Neural cell (in vitro differentiated cells): ENCODE measurements around the gene OPN1SW. TPM values are rescaled to one million over a fixed set of nuclear protein-coding genes. Genes with fewer than 3 reads are reported as not detected.

Experiments used
- H2AFZ ChIP-seq: fragments of 200-600, 300-800 bp; sonication (generic), shearing (Covaris generic); 2 replicates; pipeline ENCODE4 v1.6.0; 2014; ENCODE audit warnings: low read depth, mild to moderate bottlenecking, antibody characterized with exemption, low read length, moderate library complexity
- H3F3A ChIP-seq: fragments of 200-600 bp; shearing (Covaris generic); 2 replicates; pipeline ENCODE4 v1.6.1; 2016; ENCODE audit warnings: mild to moderate bottlenecking, moderate library complexity, mixed read lengths, antibody characterized with exemption, low read length; ENCODE audit not compliant: insufficient read depth, poor library complexity, severe bottlenecking
- H3K27ac ChIP-seq: fragments of 200-600, 300-800 bp; sonication (generic), shearing (Covaris generic); 2 replicates; pipeline ENCODE4 v1.5.1; 2014; ENCODE audit warnings: mild to moderate bottlenecking, low read length, moderate library complexity
- H3K27me3 ChIP-seq: fragments of 300-800, 200-600 bp; sonication (generic), shearing (Covaris generic); 2 replicates; pipeline ENCODE4 v1.6.0; 2014; ENCODE audit warnings: mild to moderate bottlenecking, low read depth, low read length, moderate library complexity; ENCODE audit not compliant: insufficient read depth
- H3K36me3 ChIP-seq: fragments of 300-800, 200-600 bp; sonication (generic), shearing (Covaris generic); 2 replicates; pipeline ENCODE4 v1.5.1; 2014; ENCODE audit warnings: mild to moderate bottlenecking, antibody characterized with exemption, low read length, moderate library complexity; ENCODE audit not compliant: insufficient read depth
- H3K4me2 ChIP-seq: fragments of 300-800, 200-600 bp; sonication (generic), shearing (Covaris generic); 2 replicates; pipeline ENCODE4 v1.6.0; 2014; ENCODE audit warnings: mild to moderate bottlenecking, low read length
- H3K4me3 ChIP-seq: fragments of 300-800, 200-600 bp; sonication (generic), shearing (Covaris generic); 2 replicates; pipeline ENCODE4 v1.5.1; 2014; ENCODE audit warnings: mild to moderate bottlenecking, low read length, moderate library complexity
- H3K79me2 ChIP-seq: fragments of 200-600 bp; shearing (Covaris generic); replicated peaks from 2 replicates; pipeline ENCODE4 v1.6.0; 2014; ENCODE audit warnings: mild to moderate bottlenecking, low read length, moderate library complexity; ENCODE audit not compliant: insufficient read depth
- H3K9ac ChIP-seq: fragments of 300-800, 200-600 bp; sonication (generic), shearing (Covaris generic); 2 replicates; pipeline ENCODE4 v1.6.1; 2016; ENCODE audit warnings: mild to moderate bottlenecking, low read length, mixed read lengths
- H3K9me2 ChIP-seq: fragments of 200-600 bp; shearing (Covaris generic); 2 replicates; pipeline ENCODE4 v1.6.1; 2016; ENCODE audit warnings: mild to moderate bottlenecking, low read length, mixed read lengths; ENCODE audit not compliant: insufficient read depth
- H3K9me3 ChIP-seq: fragments of 200-600, 300-800 bp; sonication (generic), shearing (Covaris generic); 2 replicates; pipeline ENCODE4 v1.6.1; 2016; ENCODE audit warnings: mild to moderate bottlenecking, mixed run types, low read length, moderate library complexity, mixed read lengths
- H4K20me1 ChIP-seq: fragments of 200-600 bp; shearing (Covaris generic); 2 replicates; pipeline ENCODE4 v1.6.1; 2016; ENCODE audit warnings: mild to moderate bottlenecking, mixed run types; ENCODE audit not compliant: insufficient read depth
- EP300 ChIP-seq: fragments of 450-650 bp; conservative IDR thresholded peaks from 2 replicates; pipeline ENCODE4 v1.6.1; 2014; ENCODE audit warnings: antibody characterized with exemption, mild to moderate bottlenecking, moderate library complexity; ENCODE audit not compliant: poor library complexity, severe bottlenecking
- EZH2 ChIP-seq: fragments of 200-600, 300-800 bp; shearing (Covaris generic), sonication (generic); IDR thresholded peaks from 2 replicates; pipeline ENCODE4 v1.6.1; 2014; ENCODE audit warnings: antibody characterized with exemption, low read length, borderline replicate concordance, mild to moderate bottlenecking; ENCODE audit not compliant: insufficient read depth, poor library complexity, severe bottlenecking
- MXI1 ChIP-seq: fragments of 450-650 bp; conservative IDR thresholded peaks from 2 replicates; pipeline ENCODE4 v1.6.1; 2014; ENCODE audit warnings: antibody characterized with exemption, mild to moderate bottlenecking; ENCODE audit not compliant: poor library complexity, severe bottlenecking
- POLR2AphosphoS5 ChIP-seq: IDR thresholded peaks from 2 replicates; pipeline ENCODE4 v1.6.1; 2012
- RAD21 ChIP-seq: fragments of 450-650 bp; conservative IDR thresholded peaks from 2 replicates; pipeline ENCODE4 v1.6.1; 2014; ENCODE audit warnings: antibody characterized with exemption, mild to moderate bottlenecking, moderate library complexity
- SMC3 ChIP-seq: fragments of 450-650 bp; conservative IDR thresholded peaks from 2 replicates; pipeline ENCODE4 v1.6.1; 2014; ENCODE audit warnings: antibody characterized with exemption, mild to moderate bottlenecking, moderate library complexity; ENCODE audit not compliant: poor library complexity
- TAF1 ChIP-seq: IDR thresholded peaks from 2 replicates; pipeline ENCODE4 v1.6.1; 2012; ENCODE audit warnings: low read depth
- polyA plus RNA-seq: library from polyadenylated mRNA; depleted of rRNA; stranded (reverse); fragments of >200 nt; gene quantifications from 2 replicates; pipeline ENCODE4 v1.2.3, GENCODE V29; 2014
- TF ChIP-seq, protein P1 (sequence below): fragments of 450-650 bp; IDR thresholded peaks from 2 replicates; pipeline ENCODE4 v1.5.1; 2014; ENCODE audit warnings: antibody characterized with exemption, mild to moderate bottlenecking, moderate library complexity; ENCODE audit not compliant: poor library complexity, severe bottlenecking
- TF ChIP-seq, protein P2 (sequence below): IDR thresholded peaks from 2 replicates; pipeline ENCODE4 v1.6.1; 2012; ENCODE audit warnings: borderline replicate concordance

The OPN1SW gene
- polyA plus RNA-seq, 1 donor from 2014 or later = 1.2 TPM

DNA sequence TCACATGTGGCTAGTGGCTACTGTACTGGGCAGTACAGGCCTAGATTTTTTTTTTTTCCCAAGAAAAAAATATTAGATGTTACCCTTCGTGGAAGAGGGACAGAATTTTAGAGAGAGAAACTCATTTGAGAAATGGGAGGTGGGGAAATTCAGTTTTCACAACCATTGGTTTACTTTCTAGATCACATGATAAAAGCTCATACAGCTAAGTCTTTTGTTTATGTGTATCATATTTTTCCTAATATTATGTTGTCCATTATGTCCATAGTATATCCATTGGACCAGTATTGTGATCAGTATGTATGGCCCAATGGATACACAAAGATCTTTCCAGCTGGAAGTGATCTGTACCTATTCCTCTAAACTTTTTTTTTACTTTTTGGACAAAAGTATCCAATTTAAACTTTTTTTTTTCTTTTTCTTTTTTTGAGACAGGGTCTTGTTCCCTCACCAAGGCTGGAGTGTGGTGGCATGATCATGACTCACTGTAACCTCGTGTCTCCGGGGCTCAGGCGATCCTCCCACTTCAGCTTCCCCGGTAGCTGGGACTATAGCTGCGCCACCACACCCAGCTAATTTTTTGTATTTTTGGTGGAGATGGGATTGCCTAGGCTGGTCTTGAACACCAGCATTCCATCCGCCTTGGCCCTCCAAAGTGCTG is 32.4 kb downstream of the OPN1SW start:
- Histone ChIP-seq H4K20me1 (no peaks in the 10 kb centered on the region), H3K79me2 (peaks cover 73% of the 10 kb centered on the region), H3K27ac (no peak overlapping the region), H3K4me2 (no peak overlapping the region), H3K9me3 (no peaks in the 10 kb centered on the region), H3K9me2 (no peaks in the 10 kb centered on the region), H3K27me3 (no peaks in the 10 kb centered on the region), H3K4me3 (no peak overlapping the region), H3K36me3 (no peaks in the 10 kb centered on the region), H2AFZ (no peak overlapping the region), H3F3A (peaks cover 4% of the 10 kb centered on the region), H3K9ac (no peak overlapping the region)
- TF ChIP-seq EZH2 = no peak
- TF ChIP-seq, protein P1, sequence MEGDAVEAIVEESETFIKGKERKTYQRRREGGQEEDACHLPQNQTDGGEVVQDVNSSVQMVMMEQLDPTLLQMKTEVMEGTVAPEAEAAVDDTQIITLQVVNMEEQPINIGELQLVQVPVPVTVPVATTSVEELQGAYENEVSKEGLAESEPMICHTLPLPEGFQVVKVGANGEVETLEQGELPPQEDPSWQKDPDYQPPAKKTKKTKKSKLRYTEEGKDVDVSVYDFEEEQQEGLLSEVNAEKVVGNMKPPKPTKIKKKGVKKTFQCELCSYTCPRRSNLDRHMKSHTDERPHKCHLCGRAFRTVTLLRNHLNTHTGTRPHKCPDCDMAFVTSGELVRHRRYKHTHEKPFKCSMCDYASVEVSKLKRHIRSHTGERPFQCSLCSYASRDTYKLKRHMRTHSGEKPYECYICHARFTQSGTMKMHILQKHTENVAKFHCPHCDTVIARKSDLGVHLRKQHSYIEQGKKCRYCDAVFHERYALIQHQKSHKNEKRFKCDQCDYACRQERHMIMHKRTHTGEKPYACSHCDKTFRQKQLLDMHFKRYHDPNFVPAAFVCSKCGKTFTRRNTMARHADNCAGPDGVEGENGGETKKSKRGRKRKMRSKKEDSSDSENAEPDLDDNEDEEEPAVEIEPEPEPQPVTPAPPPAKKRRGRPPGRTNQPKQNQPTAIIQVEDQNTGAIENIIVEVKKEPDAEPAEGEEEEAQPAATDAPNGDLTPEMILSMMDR = no peak
- no peak for TF ChIP-seq MXI1
- no peak for TF ChIP-seq EP300
- TF ChIP-seq TAF1 = no peak
- TF ChIP-seq SMC3 = no peak
- no peak for TF ChIP-seq POLR2AphosphoS5
- no peak for TF ChIP-seq RAD21
- TF ChIP-seq, protein P2, sequence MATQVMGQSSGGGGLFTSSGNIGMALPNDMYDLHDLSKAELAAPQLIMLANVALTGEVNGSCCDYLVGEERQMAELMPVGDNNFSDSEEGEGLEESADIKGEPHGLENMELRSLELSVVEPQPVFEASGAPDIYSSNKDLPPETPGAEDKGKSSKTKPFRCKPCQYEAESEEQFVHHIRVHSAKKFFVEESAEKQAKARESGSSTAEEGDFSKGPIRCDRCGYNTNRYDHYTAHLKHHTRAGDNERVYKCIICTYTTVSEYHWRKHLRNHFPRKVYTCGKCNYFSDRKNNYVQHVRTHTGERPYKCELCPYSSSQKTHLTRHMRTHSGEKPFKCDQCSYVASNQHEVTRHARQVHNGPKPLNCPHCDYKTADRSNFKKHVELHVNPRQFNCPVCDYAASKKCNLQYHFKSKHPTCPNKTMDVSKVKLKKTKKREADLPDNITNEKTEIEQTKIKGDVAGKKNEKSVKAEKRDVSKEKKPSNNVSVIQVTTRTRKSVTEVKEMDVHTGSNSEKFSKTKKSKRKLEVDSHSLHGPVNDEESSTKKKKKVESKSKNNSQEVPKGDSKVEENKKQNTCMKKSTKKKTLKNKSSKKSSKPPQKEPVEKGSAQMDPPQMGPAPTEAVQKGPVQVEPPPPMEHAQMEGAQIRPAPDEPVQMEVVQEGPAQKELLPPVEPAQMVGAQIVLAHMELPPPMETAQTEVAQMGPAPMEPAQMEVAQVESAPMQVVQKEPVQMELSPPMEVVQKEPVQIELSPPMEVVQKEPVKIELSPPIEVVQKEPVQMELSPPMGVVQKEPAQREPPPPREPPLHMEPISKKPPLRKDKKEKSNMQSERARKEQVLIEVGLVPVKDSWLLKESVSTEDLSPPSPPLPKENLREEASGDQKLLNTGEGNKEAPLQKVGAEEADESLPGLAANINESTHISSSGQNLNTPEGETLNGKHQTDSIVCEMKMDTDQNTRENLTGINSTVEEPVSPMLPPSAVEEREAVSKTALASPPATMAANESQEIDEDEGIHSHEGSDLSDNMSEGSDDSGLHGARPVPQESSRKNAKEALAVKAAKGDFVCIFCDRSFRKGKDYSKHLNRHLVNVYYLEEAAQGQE = no peak

DNA sequence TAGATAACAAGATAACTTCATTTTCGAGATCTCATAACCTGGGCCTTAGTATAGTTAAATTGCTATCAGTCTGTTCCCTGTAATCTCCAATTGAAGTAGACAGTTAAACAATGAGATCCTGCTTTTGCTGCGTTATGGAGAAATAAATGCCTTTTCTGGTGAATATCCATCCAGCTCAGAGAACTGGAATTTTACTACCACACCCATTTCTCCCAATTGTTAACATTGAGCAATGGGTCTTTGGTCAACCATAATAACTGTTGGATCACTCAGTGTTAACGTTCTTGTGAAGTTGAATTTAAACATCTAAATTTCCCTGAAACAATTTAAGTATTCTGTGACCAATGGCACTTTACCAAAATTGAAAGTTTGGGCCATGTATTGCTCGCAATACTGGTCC is 33.4 kb downstream of the OPN1SW start:
- Histone ChIP-seq H4K20me1 (no peaks in the 10 kb centered on the region), H3F3A (peaks cover 4% of the 10 kb centered on the region), H3K27me3 (no peaks in the 10 kb centered on the region)

More for the DNA sequence above, 33.4 kb downstream of the OPN1SW start:
- Histone ChIP-seq H3K27ac (no peak overlapping the region), H3K9me2 (no peaks in the 10 kb centered on the region), H3K4me2 (no peak overlapping the region), H2AFZ (no peak overlapping the region), H3K79me2 (peaks cover 70% of the 10 kb centered on the region), H3K4me3 (no peak overlapping the region), H3K9ac (no peak overlapping the region), H3K9me3 (no peaks in the 10 kb centered on the region), H3K36me3 (no peaks in the 10 kb centered on the region)
- TF ChIP-seq, protein P2 = no peak
- TF ChIP-seq SMC3 = no peak
- TF ChIP-seq RAD21 = no peak
- TF ChIP-seq EZH2 = no peak
- TF ChIP-seq TAF1 = no peak
- TF ChIP-seq MXI1 = no peak
- TF ChIP-seq POLR2AphosphoS5 = no peak
- TF ChIP-seq, protein P1 = no peak
- no peak for TF ChIP-seq EP300
